Endodermal cell (in vitro differentiated cells): ENCODE data around the gene LGALS7. TPM values are rescaled to one million over a fixed set of nuclear protein-coding genes. Genes with fewer than 3 reads are reported as not detected.
"Not testable (repeated sequence)": the region's sequence is repeated elsewhere in the genome, so short reads cannot be mapped to it uniquely, and the experiment has no call there.

Source experiments
- DNase-seq: peaks from one replicate; pipeline ENCODE4 v3.0.0-alpha.2; 2017
- H3K27ac ChIP-seq: 2 replicates; pipeline ENCODE4 v1.5.1; 2013; ENCODE audit warnings: mild to moderate bottlenecking, low read depth, low read length, moderate library complexity
- H3K27me3 ChIP-seq: 2 replicates; pipeline ENCODE4 v1.6.1; 2013; ENCODE audit warnings: mild to moderate bottlenecking, low read length, moderate library complexity; ENCODE audit not compliant: insufficient read depth, control insufficient read depth, poor library complexity, severe bottlenecking
- H3K36me3 ChIP-seq: 2 replicates; pipeline ENCODE4 v1.7.0; 2013; ENCODE audit warnings: mild to moderate bottlenecking, low read length, moderate library complexity; ENCODE audit not compliant: control insufficient read depth, insufficient read depth
- H3K4me1 ChIP-seq: one replicate; pipeline ENCODE4 v1.7.0; 2013; ENCODE audit warnings: low read length; ENCODE audit not compliant: control insufficient read depth, insufficient read depth
- H3K4me3 ChIP-seq: 2 replicates; pipeline ENCODE4 v1.5.1; 2013; ENCODE audit warnings: mild to moderate bottlenecking, low read length, moderate library complexity
- H3K9ac ChIP-seq: 2 replicates; pipeline ENCODE4 v1.6.1; 2013; ENCODE audit warnings: mild to moderate bottlenecking, low read length, moderate library complexity; ENCODE audit not compliant: poor library complexity, severe bottlenecking; ENCODE audit errors: extremely low read depth
- H3K9me3 ChIP-seq: 2 replicates; pipeline ENCODE4 v1.6.1; 2013; ENCODE audit warnings: mild to moderate bottlenecking, low read length, moderate library complexity; ENCODE audit not compliant: control insufficient read depth
- H3K27ac Mint-ChIP-seq: 2 replicates; pipeline ENCODE4 v1.8.0; 2020; ENCODE audit warnings: mixed read lengths
- H3K27me3 Mint-ChIP-seq: 2 replicates; pipeline ENCODE4 v1.8.0; 2021; ENCODE audit warnings: mild to moderate bottlenecking, mixed read lengths; ENCODE audit not compliant: insufficient read depth
- H3K36me3 Mint-ChIP-seq: 2 replicates; pipeline ENCODE4 v1.8.0; 2020; ENCODE audit warnings: low read depth, mixed read lengths
- H3K4me1 Mint-ChIP-seq: 2 replicates; pipeline ENCODE4 v1.8.0; 2020; ENCODE audit warnings: mixed read lengths
- H3K4me3 Mint-ChIP-seq: 2 replicates; pipeline ENCODE4 v1.8.0; 2020; ENCODE audit warnings: mild to moderate bottlenecking, moderate library complexity, mixed read lengths
- H3K9me3 Mint-ChIP-seq: 2 replicates; pipeline ENCODE4 v1.8.0; 2020; ENCODE audit warnings: mild to moderate bottlenecking, mixed read lengths
- WGBS, 2 experiments: methylation state at CpG; one replicate each; pipeline versions ENCODE4 v1.1.5 to v1.1.7; 2013; ENCODE audit warnings: missing lambda C conversion rate in 2 of 2, mixed read lengths in 1 of 2; ENCODE audit not compliant: insufficient coverage in 1 of 2, insufficient read length in 1 of 2; 5-methylcytosine and 5-hydroxymethylcytosine counted together
- total RNA-seq, 2 donors: library from RNA; stranded (reverse); fragmentation: NEBNext Ultra II Directional in 1 of 2; extraction: Animal tissue kit (Norgen Biotek cat#: 25700) in 1 of 2; gene quantifications; 2 replicates in 1 of 2; 3 replicates in 1 of 2; pipeline ENCODE4 v1.2.1, GENCODE V29; 2021
- TF ChIP-seq, protein P1 (sequence below): fragments of 200-600 bp; sonication (generic); conservative IDR thresholded peaks from 2 replicates; pipeline ENCODE4 v1.5.0; 2021; ENCODE audit warnings: antibody characterized with exemption, mild to moderate bottlenecking

The LGALS7 gene
- total RNA-seq, 2 donors from 2014 or later, result 1.8 TPM; not detected in 1

DNA sequence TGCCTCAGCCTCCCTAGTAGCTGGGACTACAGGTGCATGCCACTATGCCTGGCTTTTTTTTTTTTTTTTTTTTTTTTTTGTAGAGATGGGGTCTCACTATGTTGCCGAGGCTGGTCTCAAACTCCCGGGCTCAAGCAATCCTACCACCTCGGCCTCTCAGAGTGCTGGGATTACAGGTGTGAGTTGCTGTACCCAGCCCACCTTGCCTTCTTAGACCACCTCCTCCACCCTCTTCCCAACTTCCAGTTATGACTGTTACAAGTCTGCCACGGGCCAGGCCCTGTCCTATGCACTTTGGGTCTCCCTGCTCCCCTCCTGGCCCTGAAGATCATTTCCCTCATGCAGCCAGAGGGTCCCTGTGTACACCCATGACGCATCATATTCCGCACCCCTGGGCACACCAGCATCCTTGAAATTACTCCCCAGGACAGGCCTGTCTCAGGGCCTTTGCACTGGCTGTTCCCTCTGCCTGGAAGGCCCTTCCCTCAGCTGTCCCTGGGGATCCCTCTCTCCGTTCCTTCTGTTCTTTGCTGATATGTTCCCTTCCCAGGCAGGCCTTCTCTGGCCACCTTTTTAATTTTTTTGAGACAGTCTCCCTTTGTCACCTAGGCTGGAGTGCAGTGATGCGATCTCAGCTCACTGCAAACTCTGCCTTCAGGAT, 36.4 kb upstream of the LGALS7 start:
- Mint-ChIP-seq H3K9me3 (peaks cover 11% of the 10 kb centered on the region), H3K27ac (no peak overlapping the region), H3K36me3 (no peaks in the 10 kb centered on the region), H3K4me3 (no peak overlapping the region), H3K27me3 (peaks cover 2% of the 10 kb centered on the region), H3K4me1 (peaks cover 4% of the 10 kb centered on the region)
- H3K9me3 ChIP-seq, result no peaks in the 10 kb centered on the region
- TF ChIP-seq, protein P1, sequence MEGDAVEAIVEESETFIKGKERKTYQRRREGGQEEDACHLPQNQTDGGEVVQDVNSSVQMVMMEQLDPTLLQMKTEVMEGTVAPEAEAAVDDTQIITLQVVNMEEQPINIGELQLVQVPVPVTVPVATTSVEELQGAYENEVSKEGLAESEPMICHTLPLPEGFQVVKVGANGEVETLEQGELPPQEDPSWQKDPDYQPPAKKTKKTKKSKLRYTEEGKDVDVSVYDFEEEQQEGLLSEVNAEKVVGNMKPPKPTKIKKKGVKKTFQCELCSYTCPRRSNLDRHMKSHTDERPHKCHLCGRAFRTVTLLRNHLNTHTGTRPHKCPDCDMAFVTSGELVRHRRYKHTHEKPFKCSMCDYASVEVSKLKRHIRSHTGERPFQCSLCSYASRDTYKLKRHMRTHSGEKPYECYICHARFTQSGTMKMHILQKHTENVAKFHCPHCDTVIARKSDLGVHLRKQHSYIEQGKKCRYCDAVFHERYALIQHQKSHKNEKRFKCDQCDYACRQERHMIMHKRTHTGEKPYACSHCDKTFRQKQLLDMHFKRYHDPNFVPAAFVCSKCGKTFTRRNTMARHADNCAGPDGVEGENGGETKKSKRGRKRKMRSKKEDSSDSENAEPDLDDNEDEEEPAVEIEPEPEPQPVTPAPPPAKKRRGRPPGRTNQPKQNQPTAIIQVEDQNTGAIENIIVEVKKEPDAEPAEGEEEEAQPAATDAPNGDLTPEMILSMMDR, result no peak
- DNase-seq, result no peak
- WGBS, 2 experiments, result 94 to 96% methylated on average over 2 to 7 of the region's 8 CpGs
- H3K27ac ChIP-seq, result no peak overlapping the region
- H3K9ac ChIP-seq, result no peak overlapping the region
- H3K27me3 ChIP-seq, result no peaks in the 10 kb centered on the region
- H3K4me1 ChIP-seq, result no peaks in the 10 kb centered on the region
- no peaks in the 10 kb centered on the region for H3K36me3 ChIP-seq
- no peak overlapping the region for H3K4me3 ChIP-seq

DNA sequence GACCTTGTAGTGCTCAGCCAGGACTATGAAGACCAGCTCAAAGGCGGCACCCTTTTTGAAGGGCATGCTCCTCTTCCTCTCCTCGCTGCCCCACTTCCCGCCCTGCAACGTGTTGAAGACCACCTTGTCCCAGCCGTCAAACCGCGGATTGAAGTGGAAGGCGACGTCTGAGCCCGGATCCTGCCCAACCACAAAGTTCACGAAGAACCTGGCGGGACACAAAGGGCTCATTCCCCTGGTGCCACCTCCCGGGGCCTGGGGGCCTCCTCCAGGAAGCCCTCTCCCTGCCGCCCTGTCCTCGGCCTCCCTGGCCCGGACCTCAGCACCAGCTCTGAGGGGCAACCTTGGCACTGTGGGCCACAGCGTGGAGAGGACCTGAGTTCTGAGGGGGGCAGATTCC, 35.4 kb upstream of the LGALS7 start:
- H3K27me3 Mint-ChIP-seq, result peaks cover 2% of the 10 kb centered on the region

DNA sequence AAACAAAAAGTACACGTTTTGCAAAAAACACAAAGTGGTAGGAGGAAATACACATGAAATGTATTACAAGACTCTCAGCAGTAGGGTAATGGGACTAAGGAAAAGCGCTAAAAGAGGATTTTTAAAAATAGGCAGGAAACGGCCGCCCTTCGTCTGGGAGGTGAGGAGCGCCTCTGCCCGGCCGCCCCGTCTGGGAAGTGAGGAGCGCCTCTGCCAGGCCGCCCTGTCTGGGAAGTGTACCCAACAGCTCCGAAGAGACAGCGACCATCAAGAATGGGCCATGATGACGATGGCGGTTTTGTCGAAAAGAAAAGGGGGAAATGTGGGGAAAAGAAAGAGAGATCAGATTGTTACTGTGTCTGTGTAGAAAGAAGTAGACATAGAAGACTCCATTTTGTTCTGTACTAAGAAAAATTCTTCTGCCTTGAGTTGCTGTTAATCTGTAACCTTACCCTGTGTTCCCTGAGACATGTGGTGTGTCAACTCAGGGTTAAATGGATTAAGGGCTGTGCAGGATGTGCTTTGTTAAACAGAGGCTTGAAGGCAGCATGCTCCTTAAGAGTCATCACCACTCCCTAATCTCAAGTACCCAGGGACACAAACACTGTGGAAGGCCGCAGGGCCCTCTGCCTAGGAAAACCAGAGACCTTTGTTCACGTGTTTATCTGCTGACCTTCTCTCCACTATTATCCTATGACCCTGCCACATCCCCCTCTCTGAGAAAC, 34.2 kb upstream of the LGALS7 start:
- H3K27ac ChIP-seq, H3K27me3 Mint-ChIP-seq, H3K4me1 ChIP-seq, H3K4me1 Mint-ChIP-seq, H3K4me3 ChIP-seq, H3K27me3 ChIP-seq, H3K36me3 ChIP-seq, DNase-seq, H3K9ac ChIP-seq, H3K9me3 ChIP-seq, H3K4me3 Mint-ChIP-seq, H3K36me3 Mint-ChIP-seq: not testable (repeated sequence)
- Mint-ChIP-seq H3K27ac (peak overlapping the region; percentile 52), H3K9me3 (peaks cover 11% of the 10 kb centered on the region)
- WGBS, 2 experiments, result 94 to 98% methylated on average over 5 to 10 of the region's 18 CpGs

More for the DNA sequence above, 35.4 kb upstream of the LGALS7 start:
- Histone ChIP-seq H3K36me3 (no peaks in the 10 kb centered on the region), H3K9me3 (no peaks in the 10 kb centered on the region), H3K27ac (no peak overlapping the region), H3K4me3 (no peak overlapping the region), H3K27me3 (no peaks in the 10 kb centered on the region), H3K4me1 (no peaks in the 10 kb centered on the region), H3K9ac (no peak overlapping the region)
- no peak for DNase-seq
- Mint-ChIP-seq H3K36me3 (no peaks in the 10 kb centered on the region), H3K27ac (no peak overlapping the region), H3K4me1 (peaks cover 4% of the 10 kb centered on the region), H3K9me3 (peaks cover 11% of the 10 kb centered on the region), H3K4me3 (no peak overlapping the region)
- 93 to 95% methylated on average over 10 to 17 of the region's 17 CpGs for WGBS, 2 experiments
- TF ChIP-seq, protein P1, result no peak
